H1 (cell line): ENCODE results near the gene MARCHF3. TPM values are rescaled to one million over a fixed set of nuclear protein-coding genes. Genes with fewer than 3 reads are reported as not detected.

Experiments used
- CTCF ChIA-PET: fragments of 300-600 bp; sonication (Branson Sonifier 250); formaldehyde crosslinking; loops from one replicate; lab custom pipeline; 2021; ENCODE audit not compliant: partially characterized antibody; lab: Charles Lee
- POLR2A ChIA-PET: fragments of 300-600 bp; sonication (Branson Sonifier 250); formaldehyde crosslinking; loops from one replicate; lab custom pipeline; 2021; ENCODE audit warnings: inconsistent platforms; ENCODE audit not compliant: partially characterized antibody; lab: Charles Lee
- DNase-seq, 2 experiments: peaks; one replicate each; pipeline versions ENCODE4 v3.0.0 to v3.0.0-alpha.2; 2010 to 2022; ENCODE audit warnings: low spot score in 2 of 2, low read depth in 1 of 2, mixed read lengths in 1 of 2
- FAIRE-seq: peaks from 2 replicates; lab custom pipeline; 2011; peaks lifted over from hg19 to GRCh38; lab: Jason Lieb, UNC
- H2AFZ ChIP-seq: 2 replicates; pipeline ENCODE4 v1.8.1; 2012; ENCODE audit warnings: low read length, inconsistent platforms
- H2AK5ac ChIP-seq: 2 replicates; pipeline ENCODE4 v1.6.1; 2013; ENCODE audit warnings: low read depth, low read length
- H2BK120ac ChIP-seq: replicated peaks from 2 replicates; pipeline ENCODE3; 2013; ENCODE audit warnings: low read depth, low read length, inconsistent platforms
- H2BK12ac ChIP-seq: 2 replicates; pipeline ENCODE4 v1.6.1; 2013; ENCODE audit warnings: low read depth, low read length
- H2BK15ac ChIP-seq: 2 replicates; pipeline ENCODE4 v1.6.1; 2013; ENCODE audit warnings: low read length
- H2BK20ac ChIP-seq: 2 replicates; pipeline ENCODE4 v1.6.1; 2013; ENCODE audit warnings: low read length
- H2BK5ac ChIP-seq: 2 replicates; pipeline ENCODE4 v1.6.1; 2013; ENCODE audit warnings: low read depth, low read length
- H3K14ac ChIP-seq: 2 replicates; pipeline ENCODE4 v1.6.1; 2013; ENCODE audit warnings: inconsistent platforms; ENCODE audit not compliant: insufficient read length
- H3K18ac ChIP-seq: 2 replicates; pipeline ENCODE4 v1.6.1; 2013; ENCODE audit warnings: low read length; ENCODE audit errors: extremely low read depth
- H3K23ac ChIP-seq: 2 replicates; pipeline ENCODE4 v1.6.1; 2013; ENCODE audit warnings: inconsistent platforms; ENCODE audit not compliant: insufficient read length
- H3K23me2 ChIP-seq: 2 replicates; pipeline ENCODE4 v1.6.1; 2013; ENCODE audit warnings: low read depth, low read length
- H3K27ac ChIP-seq: 2 replicates; pipeline ENCODE4 v1.6.1; 2011; ENCODE audit warnings: low read depth, low read length, inconsistent platforms
- H3K27me3 ChIP-seq, 4 experiments: replicated peaks in 1 of 4; 1 replicate in 1 of 4; 2 replicates in 3 of 4; pipeline versions ENCODE4 v1.6.1 to v1.8.1; 2011 to 2013; ENCODE audit warnings: low read length in 3 of 4, mild to moderate bottlenecking in 3 of 4, inconsistent platforms in 2 of 4, mixed read lengths in 2 of 4, moderate library complexity in 1 of 4; ENCODE audit not compliant: control insufficient read depth in 3 of 4, insufficient read depth in 3 of 4; ENCODE audit errors: extremely low read depth in 1 of 4
- H3K36me3 ChIP-seq, 4 experiments: 2 replicates each; pipeline versions ENCODE4 v1.6.1 to v1.8.1; 2011 to 2013; ENCODE audit warnings: mild to moderate bottlenecking in 4 of 4, low read length in 3 of 4, moderate library complexity in 2 of 4, control low read depth in 1 of 4, inconsistent platforms in 1 of 4; ENCODE audit not compliant: insufficient read depth in 4 of 4, control insufficient read depth in 2 of 4
- H3K4ac ChIP-seq: replicated peaks from 2 replicates; pipeline ENCODE3; 2013; ENCODE audit warnings: low read length, low read depth, mixed read lengths, inconsistent platforms; ENCODE audit not compliant: insufficient read length
- H3K4me1 ChIP-seq, 4 experiments: replicated peaks in 1 of 4; 1 replicate in 1 of 4; 2 replicates in 3 of 4; pipeline versions ENCODE4 v1.6.1 to v1.8.1; 2011 to 2013; ENCODE audit warnings: low read length in 3 of 4, inconsistent platforms in 2 of 4, mixed read lengths in 1 of 4; ENCODE audit not compliant: insufficient read depth in 4 of 4, control insufficient read depth in 3 of 4
- H3K4me2 ChIP-seq, 2 experiments: 2 replicates each; pipeline versions ENCODE4 v1.6.1 to v1.8.1; 2011 to 2013; ENCODE audit warnings: low read depth in 2 of 2, low read length in 2 of 2, control low read depth in 1 of 2, inconsistent platforms in 1 of 2, mild to moderate bottlenecking in 1 of 2; ENCODE audit not compliant: insufficient read depth in 1 of 2
- H3K4me3 ChIP-seq, 4 experiments: fragments of 200-600, 300-600 bp in 1 of 4; sonication (generic), shearing (Covaris generic), sonication (Bioruptor Twin) in 1 of 4; 2 replicates each; pipeline versions ENCODE4 v1.5.1 to v1.8.1; 2011 to 2016; ENCODE audit warnings: low read length in 4 of 4, low read depth in 3 of 4, control low read depth in 2 of 4, inconsistent platforms in 2 of 4, mild to moderate bottlenecking in 2 of 4, mixed read lengths in 1 of 4, moderate library complexity in 1 of 4; ENCODE audit not compliant: insufficient read depth in 2 of 4; ENCODE audit errors: extremely low read depth in 1 of 4
- H3K56ac ChIP-seq: replicated peaks from 2 replicates; pipeline ENCODE3; 2013; ENCODE audit warnings: low read depth, mild to moderate bottlenecking, mixed read lengths, low read length, inconsistent platforms; ENCODE audit not compliant: insufficient read length
- H3K79me1 ChIP-seq: 2 replicates; pipeline ENCODE4 v1.6.1; 2013; ENCODE audit warnings: low read depth, low read length, control low read depth
- H3K79me2 ChIP-seq, 2 experiments: 2 replicates each; pipeline versions ENCODE4 v1.6.1 to v1.8.1; 2012 to 2013; ENCODE audit warnings: low read length in 2 of 2, mild to moderate bottlenecking in 2 of 2, inconsistent platforms in 1 of 2; ENCODE audit not compliant: insufficient read depth in 2 of 2, control insufficient read depth in 1 of 2
- H3K9ac ChIP-seq, 4 experiments: replicated peaks in 1 of 4; 1 replicate in 1 of 4; 2 replicates in 3 of 4; pipeline versions ENCODE4 v1.6.1 to v1.8.1; 2011 to 2013; ENCODE audit warnings: low read depth in 3 of 4, low read length in 3 of 4, control low read depth in 2 of 4, mild to moderate bottlenecking in 2 of 4, moderate library complexity in 2 of 4, inconsistent platforms in 1 of 4; ENCODE audit errors: extremely low read depth in 1 of 4
- H3K9me3 ChIP-seq, 2 experiments: 2 replicates each; pipeline versions ENCODE4 v1.6.1 to v1.8.1; 2012 to 2013; ENCODE audit warnings: mild to moderate bottlenecking in 2 of 2, moderate library complexity in 2 of 2, control low read depth in 1 of 2, inconsistent platforms in 1 of 2, low read depth in 1 of 2, low read length in 1 of 2, mixed read lengths in 1 of 2; ENCODE audit not compliant: insufficient read depth in 2 of 2
- H4K20me1 ChIP-seq, 2 experiments: replicated peaks in 1 of 2; 2 replicates each; pipeline versions ENCODE3 to v1.8.1; 2011 to 2013; ENCODE audit warnings: inconsistent platforms in 2 of 2, low read length in 2 of 2, mild to moderate bottlenecking in 1 of 2; ENCODE audit not compliant: insufficient read depth in 2 of 2, control insufficient read depth in 1 of 2
- H4K5ac ChIP-seq: 2 replicates; pipeline ENCODE4 v1.6.1; 2013; ENCODE audit warnings: low read length, low read depth, mixed read lengths, inconsistent platforms; ENCODE audit not compliant: insufficient read length
- H4K8ac ChIP-seq: 2 replicates; pipeline ENCODE4 v1.8.0; 2013; ENCODE audit warnings: mild to moderate bottlenecking, moderate library complexity, low read length, inconsistent platforms; ENCODE audit not compliant: insufficient read depth; ENCODE audit errors: extremely low read depth
- H4K91ac ChIP-seq: replicated peaks from 2 replicates; pipeline ENCODE3; 2013; ENCODE audit warnings: low read length, mixed read lengths, inconsistent platforms; ENCODE audit not compliant: insufficient read length
- GTF2F1 ChIP-seq: IDR thresholded peaks from 2 replicates; pipeline ENCODE4 v1.6.1; 2012; ENCODE audit warnings: low read depth, low read length, improper control_type of control experiment, borderline replicate concordance
- JUND ChIP-seq: IDR thresholded peaks from 2 replicates; pipeline ENCODE4 v1.6.1; 2011; ENCODE audit warnings: mild to moderate bottlenecking, improper control_type of control experiment, low read length
- KDM4A ChIP-seq: IDR thresholded peaks from one replicate; pipeline ENCODE4 v1.7.1; 2012; ENCODE audit warnings: low read depth, mild to moderate bottlenecking, moderate library complexity, low read length, inconsistent platforms; ENCODE audit not compliant: severe bottlenecking
- KDM5A ChIP-seq: fragments of 200-600 bp; IDR thresholded peaks from 2 replicates; pipeline ENCODE4 v1.7.1; 2012; ENCODE audit warnings: mild to moderate bottlenecking, low read length, inconsistent platforms, mixed read lengths
- POLR2A ChIP-seq, 2 experiments: IDR thresholded peaks; 1 replicate in 1 of 2; 2 replicates in 1 of 2; pipeline ENCODE4 v1.6.1; 2011; ENCODE audit warnings: low read depth in 2 of 2, low read length in 2 of 2, mild to moderate bottlenecking in 2 of 2; ENCODE audit errors: control extremely low read depth in 1 of 2
- SIX5 ChIP-seq: IDR thresholded peaks from 2 replicates; pipeline ENCODE4 v1.6.1; 2011; ENCODE audit warnings: mild to moderate bottlenecking, low read depth, low read length
- SP2 ChIP-seq: IDR thresholded peaks from 2 replicates; pipeline ENCODE4 v1.6.1; 2012; ENCODE audit warnings: mild to moderate bottlenecking, low read length, inconsistent platforms
- SRF ChIP-seq: IDR thresholded peaks from 2 replicates; pipeline ENCODE4 v1.6.1; 2011; ENCODE audit warnings: mild to moderate bottlenecking, low read depth, low read length, moderate library complexity
- TAF7 ChIP-seq: optimal IDR thresholded peaks from 2 replicates; pipeline ENCODE3; 2011; ENCODE audit warnings: low read depth, mild to moderate bottlenecking, inconsistent platforms, low read length, moderate library complexity, borderline replicate concordance
- TBP ChIP-seq: IDR thresholded peaks from 2 replicates; pipeline ENCODE4 v1.6.1; 2011; ENCODE audit warnings: low read depth, low read length, improper control_type of control experiment
- TEAD4 ChIP-seq: IDR thresholded peaks from 2 replicates; pipeline ENCODE4 v1.6.1; 2012; ENCODE audit warnings: low read depth, low read length, inconsistent platforms, mixed read lengths
- WGBS, 2 experiments: shearing (Covaris generic) in 1 of 2; methylation state at CpG; one replicate each; pipeline versions ENCODE4 v1.1.6 to v1.1.7; 2013 to 2015; ENCODE audit warnings: low lambda C conversion rate in 2 of 2, mixed read lengths in 2 of 2, inconsistent platforms in 1 of 2, low coverage in 1 of 2, missing lambda C conversion rate in 1 of 2; ENCODE audit not compliant: insufficient replicate concordance in 2 of 2, insufficient coverage in 1 of 2, insufficient read length in 1 of 2; ENCODE audit errors: extremely low coverage in 1 of 2, missing lambda C conversion rate in 1 of 2; 5-methylcytosine and 5-hydroxymethylcytosine counted together
- polyA plus RNA-seq, 7 experiments: library from polyadenylated mRNA; depleted of rRNA in 3 of 7; stranded (reverse) in 5 of 7; unstranded in 2 of 7; fragments of >200 nt in 5 of 7; fragments of 200-250 nt in 2 of 7; gene quantifications; 1 replicate in 5 of 7; 2 replicates in 1 of 7; 4 replicates in 1 of 7; pipeline versions ENCODE4 v1.2.1 to v1.2.3, GENCODE V29; 2011 to 2013; ENCODE audit warnings: missing spikeins in 2 of 7, mixed read lengths in 2 of 7
- total RNA-seq: library from RNA; stranded (reverse); fragmentation: NEBNext Ultra II Directional; extraction: Animal tissue kit (Norgen Biotek cat#: 25700); gene quantifications from 2 replicates; pipeline ENCODE4 v1.2.1, GENCODE V29; 2021
- TF ChIP-seq, protein P1 (sequence below), 3 experiments: IDR thresholded peaks; 1 replicate in 2 of 3; 2 replicates in 1 of 3; pipeline versions ENCODE4 v1.5.1 to v1.6.1; 2011; ENCODE audit warnings: low read length in 3 of 3, mild to moderate bottlenecking in 3 of 3, inconsistent platforms in 2 of 3, low read depth in 1 of 3, moderate library complexity in 1 of 3; ENCODE audit not compliant: insufficient read depth in 1 of 3; ENCODE audit errors: control extremely low read depth in 1 of 3

Gene MARCHF3
- total and polyA plus RNA-seq, 2 of the 8 experiments (the other 6 are each of a cell fraction or from before 2014, with no cell fraction given), result 12.0 to 16.9 TPM

GRCh38 chr5:126871441-126871840, 158.9 kb downstream of the MARCHF3 start:
- FAIRE-seq, result no peak
- Histone ChIP-seq H2BK15ac (no peak overlapping the region), H3K23ac (no peak overlapping the region), H4K20me1 (peaks cover 0 to 2% of the 10 kb centered on the region in 2 experiments), H3K4me2 (no peak overlapping the region), H2BK12ac (no peak overlapping the region), H4K5ac (no peak overlapping the region), H3K79me2 (no peaks in the 10 kb centered on the region), H3K9ac (no peak overlapping the region), H3K36me3 (no peaks in the 10 kb centered on the region), H2AFZ (no peak overlapping the region), H3K4me1 (peaks cover 3 to 14% (median 8%) of the 10 kb centered on the region in 4 experiments; a peak in 6 of 7 replicates), H3K4me3 (no peak overlapping the region), H4K91ac (no peak overlapping the region), H2BK20ac (no peak overlapping the region), H3K18ac (no peak overlapping the region), H2BK120ac (no peak overlapping the region), H2AK5ac (no peak overlapping the region), H3K27ac (no peak overlapping the region), H3K79me1 (no peaks in the 10 kb centered on the region), H3K23me2 (peaks cover 4% of the 10 kb centered on the region; the same call in 1 of the 2 replicates), H4K8ac (no peak overlapping the region), H3K56ac (no peak overlapping the region), H3K4ac (no peak overlapping the region), H2BK5ac (no peak overlapping the region), H3K9me3 (no peaks in the 10 kb centered on the region), H3K27me3 (no peaks in the 10 kb centered on the region), H3K14ac (no peak overlapping the region)
- 98% methylated on average over 6 of the region's 6 CpGs; no CpG with 5 or more reads in 1 of the 2 experiments for WGBS, 2 experiments
- DNase-seq, result no peak
- POLR2A ChIA-PET, result interaction anchor here (1.5 kb wide), 1 partner anchor 9 kb away, joined by 4 read pairs; no protein-coding TSS in a partner anchor
- CTCF ChIA-PET, result interaction anchor here (0.6 to 1.5 kb wide), 3 partner anchors 18 to 270 kb away, joined by 3 to 4 read pairs (median 3); no protein-coding TSS in a partner anchor
- TF ChIP-seq SRF (no peak), GTF2F1 (no peak), KDM5A (no peak), POLR2A (IDR thresholded peaks at IDR 0.05; ENCODE audit: control extremely low read depth in 1 of 2, low read depth in 2 of 2, low read length in 2 of 2) (no peak), SIX5 (no peak), JUND (no peak), TEAD4 (no peak), TBP (no peak), KDM4A (no peak), SP2 (no peak), TAF7 (no peak)
- TF ChIP-seq, protein P1, sequence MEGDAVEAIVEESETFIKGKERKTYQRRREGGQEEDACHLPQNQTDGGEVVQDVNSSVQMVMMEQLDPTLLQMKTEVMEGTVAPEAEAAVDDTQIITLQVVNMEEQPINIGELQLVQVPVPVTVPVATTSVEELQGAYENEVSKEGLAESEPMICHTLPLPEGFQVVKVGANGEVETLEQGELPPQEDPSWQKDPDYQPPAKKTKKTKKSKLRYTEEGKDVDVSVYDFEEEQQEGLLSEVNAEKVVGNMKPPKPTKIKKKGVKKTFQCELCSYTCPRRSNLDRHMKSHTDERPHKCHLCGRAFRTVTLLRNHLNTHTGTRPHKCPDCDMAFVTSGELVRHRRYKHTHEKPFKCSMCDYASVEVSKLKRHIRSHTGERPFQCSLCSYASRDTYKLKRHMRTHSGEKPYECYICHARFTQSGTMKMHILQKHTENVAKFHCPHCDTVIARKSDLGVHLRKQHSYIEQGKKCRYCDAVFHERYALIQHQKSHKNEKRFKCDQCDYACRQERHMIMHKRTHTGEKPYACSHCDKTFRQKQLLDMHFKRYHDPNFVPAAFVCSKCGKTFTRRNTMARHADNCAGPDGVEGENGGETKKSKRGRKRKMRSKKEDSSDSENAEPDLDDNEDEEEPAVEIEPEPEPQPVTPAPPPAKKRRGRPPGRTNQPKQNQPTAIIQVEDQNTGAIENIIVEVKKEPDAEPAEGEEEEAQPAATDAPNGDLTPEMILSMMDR (IDR thresholded peaks at IDR 0.05; ENCODE audit: control extremely low read depth in 1 of 3, insufficient read depth in 1 of 3, low read depth in 1 of 3, low read length in 3 of 3), result no peak
